H1 (cell line): ENCODE results near the gene BCLAF3. TPM values are rescaled to one million over a fixed set of nuclear protein-coding genes. Genes with fewer than 3 reads are reported as not detected.

Source experiments
- CTCF ChIP-seq, 3 experiments: IDR thresholded peaks; 1 replicate in 2 of 3; 2 replicates in 1 of 3; pipeline versions ENCODE4 v1.5.1 to v1.6.1; 2011; ENCODE audit warnings: low read length in 3 of 3, mild to moderate bottlenecking in 3 of 3, inconsistent platforms in 2 of 3, low read depth in 1 of 3, moderate library complexity in 1 of 3; ENCODE audit not compliant: insufficient read depth in 1 of 3; ENCODE audit errors: control extremely low read depth in 1 of 3
- EP300 ChIP-seq, 2 experiments: IDR thresholded peaks; 1 replicate in 1 of 2; 2 replicates in 1 of 2; pipeline ENCODE4 v1.6.1; 2011 to 2012; ENCODE audit warnings: low read depth in 2 of 2, low read length in 2 of 2, mild to moderate bottlenecking in 2 of 2, borderline replicate concordance in 1 of 2, inconsistent platforms in 1 of 2, moderate library complexity in 1 of 2
- HDAC6 ChIP-seq: IDR thresholded peaks from one replicate; pipeline ENCODE4 v1.7.1; 2012; ENCODE audit warnings: low read depth, mild to moderate bottlenecking, inconsistent platforms, low read length, moderate library complexity
- JUND ChIP-seq: IDR thresholded peaks from 2 replicates; pipeline ENCODE4 v1.6.1; 2011; ENCODE audit warnings: mild to moderate bottlenecking, improper control_type of control experiment, low read length
- NRF1 ChIP-seq: IDR thresholded peaks from 2 replicates; pipeline ENCODE4 v1.6.1; 2011; ENCODE audit warnings: mild to moderate bottlenecking, low read depth, low read length, improper control_type of control experiment
- polyA plus RNA-seq, 7 experiments: library from polyadenylated mRNA; depleted of rRNA in 3 of 7; stranded (reverse) in 5 of 7; unstranded in 2 of 7; fragments of >200 nt in 5 of 7; fragments of 200-250 nt in 2 of 7; gene quantifications; 1 replicate in 5 of 7; 2 replicates in 1 of 7; 4 replicates in 1 of 7; pipeline versions ENCODE4 v1.2.1 to v1.2.3, GENCODE V29; 2011 to 2013; ENCODE audit warnings: missing spikeins in 2 of 7, mixed read lengths in 2 of 7
- total RNA-seq: library from RNA; stranded (reverse); fragmentation: NEBNext Ultra II Directional; extraction: Animal tissue kit (Norgen Biotek cat#: 25700); gene quantifications from 2 replicates; pipeline ENCODE4 v1.2.1, GENCODE V29; 2021

Gene BCLAF3
- total and polyA plus RNA-seq, 2 of the 8 experiments (the other 6 are each of a cell fraction or from before 2014, with no cell fraction given) = 1.3 to 9.0 TPM

GRCh38 chrX:19956306-19956705 is 34.6 kb downstream of the BCLAF3 start (continued):
- TF ChIP-seq HDAC6 = no peak
- TF ChIP-seq JUND = no peak
- no peak for TF ChIP-seq EP300 (IDR thresholded peaks at IDR 0.05; ENCODE audit: borderline replicate concordance in 1 of 2, low read depth in 2 of 2, low read length in 2 of 2)
- no peak for TF ChIP-seq NRF1
- TF ChIP-seq CTCF (IDR thresholded peaks at IDR 0.05; ENCODE audit: control extremely low read depth in 1 of 3, insufficient read depth in 1 of 3, low read depth in 1 of 3, low read length in 3 of 3) = no peak
